ENCODE measurements around the gene OR4E1. TPM values are rescaled to one million over a fixed set of nuclear protein-coding genes. Genes with fewer than 3 reads are reported as not detected.
"Not testable (repeated sequence)": the region's sequence is repeated elsewhere in the genome, so short reads cannot be mapped to it uniquely, and the experiment has no call there.

OR4E1 gene
- total RNA-seq, 1 donor from 2014 or later: not detected

GRCh38 chr14:21631084-21631483 is 42.5 kb downstream of the OR4E1 start:
- H3K36me3 ChIP-seq: no peaks in the 10 kb centered on the region
- no peaks in the 10 kb centered on the region for H3K4me1 ChIP-seq
- intact Hi-C loops (cut with DNase I): no loop called here
- TF ChIP-seq POLR2AphosphoS5 (IDR thresholded peaks at IDR 0.05; ENCODE audit: insufficient read depth in 1 of 2, low read depth in 1 of 2) (no peak), CTCF (IDR thresholded peaks at IDR 0.05) (no peak), POLR2A (IDR thresholded peaks at IDR 0.05) (no peak)
- no peak for DNase-seq (ENCODE audit: extremely low spot score in 2 of 2)
- H3K4me3 ChIP-seq: no peak overlapping the region
- H3K9me3 ChIP-seq: no peaks in the 10 kb centered on the region
- no peak overlapping the region for H3K27ac ChIP-seq
- H3K27me3 ChIP-seq: no peaks in the 10 kb centered on the region

GRCh38 chr14:21630503-21630902 is 43.1 kb downstream of the OR4E1 start:
- H3K4me1 ChIP-seq; H3K36me3 ChIP-seq; DNase-seq (ENCODE audit: extremely low spot score in 2 of 2); H3K27me3 ChIP-seq; H3K9me3 ChIP-seq; H3K27ac ChIP-seq; intact Hi-C loops (cut with DNase I); H3K4me3 ChIP-seq: not testable (repeated sequence)

- Histone ChIP-seq H3K4me3 (no peak overlapping the region), H3K4me1 (no peaks in the 10 kb centered on the region), H3K27me3 (no peaks in the 10 kb centered on the region), H3K36me3 (no peaks in the 10 kb centered on the region), H3K9me3 (no peaks in the 10 kb centered on the region), H3K27ac (no peak overlapping the region)
- TF ChIP-seq POLR2AphosphoS5 (IDR thresholded peaks at IDR 0.05; ENCODE audit: insufficient read depth in 1 of 2, low read depth in 1 of 2): no peak
- no peak for TF ChIP-seq POLR2A (IDR thresholded peaks at IDR 0.05)
- TF ChIP-seq CTCF (IDR thresholded peaks at IDR 0.05): no peak
- DNase-seq (ENCODE audit: extremely low spot score in 2 of 2): no peak
- intact Hi-C loops (cut with DNase I): no loop called here
Observed at GRCh38 chr14:21626491-21627230, 47.0 kb downstream of the OR4E1 start.

Small RNAs within 50 kb of the gene (small RNA-seq; reads per million reads assigned to genes)
- gene AC243972.3: not detected

Other genes with a start within 250 kb of the OR4E1 start
- gene CHD8, start 217.7 kb downstream of the OR4E1 start, total RNA-seq: 61.1 TPM
- gene RAB2B, start 196.9 kb downstream of the OR4E1 start, total RNA-seq: 19.4 TPM
- 23.3 TPM for gene TOX4, start 196.6 kb downstream of the OR4E1 start, total RNA-seq
- 71.5 TPM for gene METTL3, start 162.5 kb downstream of the OR4E1 start, total RNA-seq
- gene SALL2, start 147.5 kb downstream of the OR4E1 start, total RNA-seq: 9.8 TPM
- gene OR10G3, start 93.7 kb downstream of the OR4E1 start, total RNA-seq: not detected
- gene OR10G2, start 38.9 kb downstream of the OR4E1 start, total RNA-seq: not detected
- gene OR4E2, start 20.0 kb downstream of the OR4E1 start, total RNA-seq: not detected